Testis (tissue), 2 donors: ENCODE results near the gene FMO3.

Experiments used
- POLR2A ChIP-seq: fragments of 450-650 bp; IDR thresholded peaks from one replicate; pipeline ENCODE4 v1.6.1; 2017; ENCODE audit warnings: antibody characterized with exemption, mild to moderate bottlenecking, moderate library complexity
- TF ChIP-seq, protein P1 (sequence below), 3 experiments: fragments of 450-650 bp in 2 of 3; fragments of 200-600 bp in 1 of 3; sonication (generic) in 1 of 3; IDR thresholded peaks; one replicate each; pipeline ENCODE4 v1.5.1; 2016 to 2019; ENCODE audit warnings: antibody characterized with exemption in 3 of 3, mild to moderate bottlenecking in 2 of 3, moderate library complexity in 1 of 3

DNA sequence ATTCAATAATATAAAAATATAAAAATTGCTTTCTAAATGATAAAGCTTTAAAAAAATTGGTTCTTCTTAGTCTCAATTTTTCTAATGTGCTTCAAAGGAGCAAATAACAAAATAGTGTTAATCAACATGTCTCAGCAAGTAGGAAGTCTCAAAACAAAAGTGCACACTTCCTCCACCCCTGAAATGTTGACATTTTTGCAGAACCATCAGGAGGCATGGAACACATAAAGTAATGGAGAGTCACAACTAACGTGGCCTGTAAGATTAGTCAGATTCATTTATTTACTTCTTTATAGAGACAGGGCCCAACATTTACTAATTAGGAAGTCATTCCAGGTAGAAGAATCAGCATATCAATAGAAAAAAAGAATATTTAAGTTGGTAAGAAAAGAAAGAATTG, 59.5 kb downstream of the FMO3 start:
- TF ChIP-seq, protein P1, sequence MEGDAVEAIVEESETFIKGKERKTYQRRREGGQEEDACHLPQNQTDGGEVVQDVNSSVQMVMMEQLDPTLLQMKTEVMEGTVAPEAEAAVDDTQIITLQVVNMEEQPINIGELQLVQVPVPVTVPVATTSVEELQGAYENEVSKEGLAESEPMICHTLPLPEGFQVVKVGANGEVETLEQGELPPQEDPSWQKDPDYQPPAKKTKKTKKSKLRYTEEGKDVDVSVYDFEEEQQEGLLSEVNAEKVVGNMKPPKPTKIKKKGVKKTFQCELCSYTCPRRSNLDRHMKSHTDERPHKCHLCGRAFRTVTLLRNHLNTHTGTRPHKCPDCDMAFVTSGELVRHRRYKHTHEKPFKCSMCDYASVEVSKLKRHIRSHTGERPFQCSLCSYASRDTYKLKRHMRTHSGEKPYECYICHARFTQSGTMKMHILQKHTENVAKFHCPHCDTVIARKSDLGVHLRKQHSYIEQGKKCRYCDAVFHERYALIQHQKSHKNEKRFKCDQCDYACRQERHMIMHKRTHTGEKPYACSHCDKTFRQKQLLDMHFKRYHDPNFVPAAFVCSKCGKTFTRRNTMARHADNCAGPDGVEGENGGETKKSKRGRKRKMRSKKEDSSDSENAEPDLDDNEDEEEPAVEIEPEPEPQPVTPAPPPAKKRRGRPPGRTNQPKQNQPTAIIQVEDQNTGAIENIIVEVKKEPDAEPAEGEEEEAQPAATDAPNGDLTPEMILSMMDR (IDR thresholded peaks at IDR 0.05): no peak
- no peak for TF ChIP-seq POLR2A
